H9 (cell line): ENCODE data around the gene LAMA5. TPM values are rescaled to one million over a fixed set of nuclear protein-coding genes. Genes with fewer than 3 reads are reported as not detected.

ENCODE experiments used
- DNase-seq: peaks from one replicate; pipeline ENCODE4 v3.0.0-alpha.2; 2017
- H2AFZ ChIP-seq: one replicate; pipeline ENCODE4 v1.6.1; 2013; ENCODE audit warnings: mild to moderate bottlenecking, low read length, control low read depth, moderate library complexity
- H2AK5ac ChIP-seq: 2 replicates; pipeline ENCODE4 v1.6.1; 2013; ENCODE audit warnings: low read length, control low read depth, mixed read lengths; ENCODE audit not compliant: insufficient read length
- H2BK120ac ChIP-seq: one replicate; pipeline ENCODE4 v1.6.1; 2013; ENCODE audit warnings: low read depth, mild to moderate bottlenecking, low read length, control low read depth, inconsistent platforms; ENCODE audit not compliant: poor library complexity, severe bottlenecking
- H2BK12ac ChIP-seq: 2 replicates; pipeline ENCODE4 v1.6.1; 2013; ENCODE audit warnings: low read length, control low read depth, mixed read lengths, low read depth; ENCODE audit not compliant: insufficient read length
- H2BK15ac ChIP-seq: 2 replicates; pipeline ENCODE4 v1.6.1; 2013; ENCODE audit warnings: low read depth, low read length, control low read depth
- H2BK20ac ChIP-seq: one replicate; pipeline ENCODE4 v1.6.1; 2013; ENCODE audit warnings: low read depth, mild to moderate bottlenecking, low read length, control low read depth, inconsistent platforms; ENCODE audit not compliant: poor library complexity, severe bottlenecking
- H2BK5ac ChIP-seq: 2 replicates; pipeline ENCODE4 v1.6.1; 2013; ENCODE audit warnings: low read length, control low read depth, mixed read lengths; ENCODE audit not compliant: insufficient read length
- H3K14ac ChIP-seq: 2 replicates; pipeline ENCODE4 v1.6.1; 2013; ENCODE audit warnings: low read length, control low read depth; ENCODE audit not compliant: insufficient read depth
- H3K18ac ChIP-seq: 2 replicates; pipeline ENCODE4 v1.6.1; 2013; ENCODE audit warnings: low read depth, mild to moderate bottlenecking, mixed read lengths, low read length, control low read depth; ENCODE audit not compliant: insufficient read length
- H3K23ac ChIP-seq: 2 replicates; pipeline ENCODE4 v1.6.1; 2013; ENCODE audit warnings: low read length, control low read depth, mixed read lengths, low read depth; ENCODE audit not compliant: insufficient read length
- H3K23me2 ChIP-seq: 2 replicates; pipeline ENCODE4 v1.6.1; 2013; ENCODE audit warnings: low read depth, mild to moderate bottlenecking, mixed read lengths, low read length, control low read depth; ENCODE audit not compliant: insufficient read length, poor library complexity, severe bottlenecking
- H3K27ac ChIP-seq: 2 replicates; pipeline ENCODE4 v1.5.1; 2013; ENCODE audit warnings: low read length, control low read depth, mixed read lengths, low read depth; ENCODE audit not compliant: insufficient read length
- H3K27me3 ChIP-seq: 2 replicates; pipeline ENCODE4 v1.6.1; 2013; ENCODE audit warnings: low read length, control low read depth, inconsistent platforms; ENCODE audit not compliant: insufficient read depth
- H3K4ac ChIP-seq: 2 replicates; pipeline ENCODE4 v1.6.1; 2013; ENCODE audit warnings: low read depth, mild to moderate bottlenecking, control low read depth, inconsistent platforms, low read length, moderate library complexity
- H3K4me1 ChIP-seq: 2 replicates; pipeline ENCODE4 v1.6.1; 2013; ENCODE audit warnings: low read length, control low read depth, inconsistent platforms; ENCODE audit not compliant: insufficient read depth
- H3K4me2 ChIP-seq: 2 replicates; pipeline ENCODE4 v1.6.1; 2013; ENCODE audit warnings: low read length, control low read depth, mixed read lengths; ENCODE audit not compliant: insufficient read length, insufficient read depth
- H3K56ac ChIP-seq: 2 replicates; pipeline ENCODE4 v1.6.1; 2013; ENCODE audit warnings: low read depth, mild to moderate bottlenecking, mixed read lengths, low read length, control low read depth; ENCODE audit not compliant: insufficient read length
- H3K79me1 ChIP-seq: 2 replicates; pipeline ENCODE4 v1.6.1; 2013; ENCODE audit warnings: low read depth, mild to moderate bottlenecking, moderate library complexity, low read length, control low read depth, inconsistent platforms; ENCODE audit not compliant: insufficient read depth, poor library complexity, severe bottlenecking
- H3K79me2 ChIP-seq: 2 replicates; pipeline ENCODE4 v1.6.1; 2013; ENCODE audit warnings: low read length, control low read depth, inconsistent platforms; ENCODE audit not compliant: insufficient read depth
- H3K9ac ChIP-seq: 2 replicates; pipeline ENCODE4 v1.6.1; 2013; ENCODE audit warnings: low read length, control low read depth, mixed read lengths; ENCODE audit not compliant: insufficient read length; ENCODE audit errors: extremely low read depth
- H3K9me3 ChIP-seq: one replicate; pipeline ENCODE4 v1.6.1; 2013; ENCODE audit warnings: low read depth, low read length, inconsistent platforms; ENCODE audit not compliant: control insufficient read depth
- H3T11ph ChIP-seq: one replicate; pipeline ENCODE4 v1.6.1; 2013; ENCODE audit warnings: mild to moderate bottlenecking, low read length, control low read depth, inconsistent platforms
- H4K20me1 ChIP-seq: one replicate; pipeline ENCODE4 v1.6.1; 2013; ENCODE audit not compliant: control insufficient read depth, insufficient read length, insufficient read depth
- H4K5ac ChIP-seq: 2 replicates; pipeline ENCODE4 v1.6.1; 2013; ENCODE audit warnings: low read depth, mild to moderate bottlenecking, mixed read lengths, low read length, control low read depth; ENCODE audit not compliant: insufficient read length
- H4K8ac ChIP-seq: replicated peaks from 2 replicates; pipeline ENCODE4 v1.6.1; 2013; ENCODE audit warnings: low read length, control low read depth, mixed read lengths, low read depth; ENCODE audit not compliant: insufficient read length
- H4K91ac ChIP-seq: 2 replicates; pipeline ENCODE4 v1.6.1; 2013; ENCODE audit warnings: low read depth, mild to moderate bottlenecking, moderate library complexity, mixed read lengths, low read length, control low read depth; ENCODE audit not compliant: insufficient read length
- H3K27ac Mint-ChIP-seq, 3 experiments: 2 replicates in 2 of 3; 3 replicates in 1 of 3; pipeline ENCODE4 v1.8.0; 2020 to 2021; ENCODE audit warnings: mixed read lengths in 3 of 3, mild to moderate bottlenecking in 1 of 3, moderate library complexity in 1 of 3
- H3K27me3 Mint-ChIP-seq: 2 replicates; pipeline ENCODE4 v1.8.0; 2021; ENCODE audit warnings: low read depth, mild to moderate bottlenecking, moderate library complexity, mixed read lengths
- H3K36me3 Mint-ChIP-seq, 3 experiments: 2 replicates in 2 of 3; 3 replicates in 1 of 3; pipeline ENCODE4 v1.8.0; 2020 to 2021; ENCODE audit warnings: low read depth in 3 of 3, mixed read lengths in 3 of 3; ENCODE audit not compliant: insufficient read depth in 1 of 3
- H3K4me1 Mint-ChIP-seq, 2 experiments: 2 replicates each; pipeline ENCODE4 v1.8.0; 2020; ENCODE audit warnings: mixed read lengths in 2 of 2
- H3K4me3 Mint-ChIP-seq, 2 experiments: 2 replicates in 1 of 2; 3 replicates in 1 of 2; pipeline ENCODE4 v1.8.0; 2020 to 2021; ENCODE audit warnings: mild to moderate bottlenecking in 2 of 2, mixed read lengths in 2 of 2, moderate library complexity in 1 of 2
- H3K9me3 Mint-ChIP-seq, 2 experiments: 2 replicates in 1 of 2; 3 replicates in 1 of 2; pipeline ENCODE4 v1.8.0; 2020; ENCODE audit warnings: mild to moderate bottlenecking in 2 of 2, mixed read lengths in 2 of 2, moderate library complexity in 1 of 2
- WGBS: extraction: QIAGEN DNeasy Blood & Tissue Kit; methylation state at CpG from one replicate; pipeline ENCODE4 v1.1.7; 2013; ENCODE audit warnings: missing lambda C conversion rate, low lambda C conversion rate, mixed read lengths; ENCODE audit not compliant: insufficient read length; ENCODE audit errors: extremely low coverage; 5-methylcytosine and 5-hydroxymethylcytosine counted together
- total RNA-seq: library from RNA; stranded (reverse); gene quantifications from 2 replicates; pipeline ENCODE4 v1.2.1, GENCODE V29; 2021
- TF ChIP-seq, protein P1 (sequence below): fragments of 200-600 bp; sonication (generic); conservative IDR thresholded peaks from 3 replicates; pipeline ENCODE4 v1.8.0; 2021; ENCODE audit warnings: antibody characterized with exemption, mild to moderate bottlenecking

The LAMA5 gene
- total RNA-seq, 1 experiment from 2014 or later = 200 TPM

- Histone ChIP-seq H4K8ac (no peak overlapping the region), H3K9me3 (no peaks in the 10 kb centered on the region), H2BK15ac (no peak overlapping the region), H3K23me2 (no peaks in the 10 kb centered on the region), H2AK5ac (no peak overlapping the region), H3K23ac (no peak overlapping the region), H3K79me1 (no peaks in the 10 kb centered on the region), H3K56ac (no peak overlapping the region), H2BK120ac (no peak overlapping the region), H2BK12ac (no peak overlapping the region), H3K4me2 (no peak overlapping the region), H3K4me1 (no peaks in the 10 kb centered on the region), H2BK5ac (no peak overlapping the region), H4K91ac (no peak overlapping the region), H2BK20ac (no peak overlapping the region), H4K5ac (no peak overlapping the region), H3T11ph (no peak overlapping the region), H3K14ac (no peak overlapping the region), H4K20me1 (no peaks in the 10 kb centered on the region), H3K18ac (no peak overlapping the region), H2AFZ (no peak overlapping the region), H3K27me3 (no peaks in the 10 kb centered on the region), H3K9ac (no peak overlapping the region), H3K4ac (no peak overlapping the region), H3K27ac (no peak overlapping the region), H3K79me2 (no peaks in the 10 kb centered on the region)
- H3K4me3 Mint-ChIP-seq = no peak overlapping the region; a peak in 1 of 5 replicates
- peak overlapping the region in 1 of 3 experiments; percentile 95; a peak in 2 of 7 replicates for H3K27ac Mint-ChIP-seq
- peaks cover 35 to 81% (median 65%) of the 10 kb centered on the region in 3 experiments; a peak in 6 of 7 replicates for H3K36me3 Mint-ChIP-seq
- peaks cover 2 to 3% of the 10 kb centered on the region in 2 experiments; a peak in 2 of 4 replicates for H3K4me1 Mint-ChIP-seq
- DNase-seq = peak; percentile 78
- H3K9me3 Mint-ChIP-seq = peaks cover 3 to 23% of the 10 kb centered on the region in 2 experiments; a peak in 4 of 5 replicates
- WGBS = no CpG with 5 or more reads among the region's 7 CpGs
- no peaks in the 10 kb centered on the region; the same call in 1 of the 2 replicates for H3K27me3 Mint-ChIP-seq
- TF ChIP-seq, protein P1, sequence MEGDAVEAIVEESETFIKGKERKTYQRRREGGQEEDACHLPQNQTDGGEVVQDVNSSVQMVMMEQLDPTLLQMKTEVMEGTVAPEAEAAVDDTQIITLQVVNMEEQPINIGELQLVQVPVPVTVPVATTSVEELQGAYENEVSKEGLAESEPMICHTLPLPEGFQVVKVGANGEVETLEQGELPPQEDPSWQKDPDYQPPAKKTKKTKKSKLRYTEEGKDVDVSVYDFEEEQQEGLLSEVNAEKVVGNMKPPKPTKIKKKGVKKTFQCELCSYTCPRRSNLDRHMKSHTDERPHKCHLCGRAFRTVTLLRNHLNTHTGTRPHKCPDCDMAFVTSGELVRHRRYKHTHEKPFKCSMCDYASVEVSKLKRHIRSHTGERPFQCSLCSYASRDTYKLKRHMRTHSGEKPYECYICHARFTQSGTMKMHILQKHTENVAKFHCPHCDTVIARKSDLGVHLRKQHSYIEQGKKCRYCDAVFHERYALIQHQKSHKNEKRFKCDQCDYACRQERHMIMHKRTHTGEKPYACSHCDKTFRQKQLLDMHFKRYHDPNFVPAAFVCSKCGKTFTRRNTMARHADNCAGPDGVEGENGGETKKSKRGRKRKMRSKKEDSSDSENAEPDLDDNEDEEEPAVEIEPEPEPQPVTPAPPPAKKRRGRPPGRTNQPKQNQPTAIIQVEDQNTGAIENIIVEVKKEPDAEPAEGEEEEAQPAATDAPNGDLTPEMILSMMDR = no peak
Observed at GRCh38 chr20:62321521-62321948, 45.6 kb downstream of the LAMA5 start.
